ENCODE results near the gene PRSS3.
"Not testable (repeated sequence)": the region's sequence is repeated elsewhere in the genome, so short reads cannot be mapped to it uniquely, and the experiment has no call there.

Gene PRSS3

DNA sequence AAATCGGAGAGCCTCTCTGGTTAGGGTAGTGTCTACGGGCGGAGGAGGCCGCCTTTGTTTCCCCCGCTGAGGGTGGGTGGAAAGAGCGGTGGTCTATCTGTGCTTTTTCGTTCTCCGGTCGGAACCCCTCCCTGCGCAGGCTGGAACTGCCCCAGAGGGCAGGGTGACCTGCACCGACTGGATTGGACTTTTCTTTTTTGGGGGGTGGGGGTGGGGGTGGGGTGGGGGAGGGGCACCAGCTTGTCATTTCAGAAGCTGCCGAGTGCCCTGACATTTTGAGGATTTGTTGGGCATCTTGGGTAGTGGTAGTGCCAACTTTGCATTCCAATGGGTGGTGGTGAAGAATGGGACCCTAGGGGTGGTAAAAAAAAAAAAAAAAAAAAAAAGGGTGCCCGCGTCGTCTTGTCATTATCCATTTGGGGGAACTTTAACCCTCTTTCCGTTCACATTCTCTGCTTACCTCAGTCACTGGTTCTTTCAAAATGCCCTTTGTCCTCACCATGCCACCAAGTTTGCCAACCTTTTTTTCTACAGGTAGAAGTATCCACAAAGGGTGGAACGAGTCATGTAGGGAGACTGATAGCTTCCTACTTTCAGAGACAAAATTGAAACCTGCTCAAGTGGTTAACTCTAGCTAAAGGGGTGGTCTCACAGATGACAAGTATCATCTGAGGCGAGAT lies 22.9 kb downstream of the PRSS3 start:
- peak; percentile 8 for DNase-seq (ENCODE audit: low spot score)

- DNase-seq (ENCODE audit: low spot score): no peak
Measured at GRCh38 chr9:33818847-33819500, 23.6 kb downstream of the PRSS3 start.

DNA sequence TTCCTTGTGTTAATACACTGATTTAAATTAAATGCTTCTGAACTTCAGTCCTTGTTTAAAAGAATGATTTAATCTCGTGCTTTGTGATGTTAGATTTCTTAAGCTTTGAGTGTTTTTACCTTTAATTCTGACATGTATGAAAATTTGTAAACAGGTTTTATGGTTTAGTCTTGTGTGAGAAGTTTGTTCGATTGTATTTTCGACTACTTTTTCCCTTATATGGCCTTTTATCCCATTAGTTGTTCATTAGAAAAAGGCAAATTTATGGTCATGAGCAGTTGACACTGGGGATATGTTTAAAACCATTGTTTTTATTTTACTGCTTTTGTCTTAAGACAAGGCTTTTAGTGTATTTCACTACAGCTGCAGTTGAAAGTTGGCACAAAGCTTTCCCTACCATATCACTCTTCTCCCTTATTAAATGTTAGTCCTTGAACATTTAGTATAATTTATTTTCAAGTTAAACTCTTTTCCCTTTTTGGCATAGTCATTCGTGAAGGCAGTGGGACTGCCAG lies 24.9 kb downstream of the PRSS3 start:
- DNase-seq (ENCODE audit: low spot score): no peak

- DNase-seq (ENCODE audit: low spot score): no peak
Measured at GRCh38 chr9:33823801-33824200, 28.4 kb downstream of the PRSS3 start.

- not testable (repeated sequence) for DNase-seq (ENCODE audit: low spot score)
Measured at GRCh38 chr9:33827285-33827684, 31.9 kb downstream of the PRSS3 start.

DNA sequence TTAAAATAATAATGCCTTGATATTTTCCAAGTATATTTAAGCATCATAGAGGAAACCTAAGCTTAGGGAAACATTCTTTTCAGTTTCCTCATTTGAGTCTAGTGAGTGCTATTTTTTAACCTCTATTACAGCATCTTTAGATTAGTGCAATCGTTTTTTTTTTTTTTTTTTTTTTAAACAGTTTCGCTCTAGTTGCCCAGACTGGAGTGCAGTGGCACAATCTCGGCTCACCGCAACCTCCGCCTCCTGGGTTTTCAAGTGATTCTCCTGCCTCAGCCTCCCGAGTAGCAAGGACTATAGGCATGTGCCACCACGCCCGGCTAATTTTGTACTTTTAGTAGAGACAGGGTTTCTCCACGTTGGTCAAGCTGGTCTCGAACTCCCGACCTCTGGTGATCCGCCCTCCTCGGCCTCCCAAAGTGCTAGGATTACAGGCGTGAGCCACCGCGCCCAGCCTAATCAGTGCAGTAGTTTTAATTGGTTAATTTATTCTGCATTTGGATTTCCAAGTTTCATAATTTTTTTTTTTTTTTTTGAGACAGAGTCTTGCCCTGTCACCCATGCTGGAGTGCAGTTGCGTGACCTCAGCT lies 34.4 kb downstream of the PRSS3 start:
- DNase-seq (ENCODE audit: low spot score): not testable (repeated sequence)

- DNase-seq (ENCODE audit: low spot score): no peak
Measured at GRCh38 chr9:33835625-33836260, 40.4 kb downstream of the PRSS3 start.

DNA sequence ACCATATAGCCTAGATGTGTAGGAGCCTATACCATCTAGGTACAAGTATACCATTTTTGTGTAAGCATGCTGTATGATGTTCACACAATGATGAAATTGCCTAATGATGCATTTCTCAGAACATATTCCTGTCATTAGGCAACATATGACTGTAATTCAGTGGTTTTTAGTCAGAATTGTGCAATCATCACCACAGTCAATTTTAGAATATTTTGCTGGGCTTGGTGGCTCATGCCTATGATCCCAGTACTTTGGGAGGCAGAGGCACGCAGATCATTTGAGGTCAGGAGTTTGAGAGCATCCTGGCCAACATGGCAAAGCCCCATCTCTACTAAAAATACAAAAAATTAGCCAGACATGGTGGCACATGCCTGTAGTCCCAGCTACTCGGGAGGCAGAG lies 40.9 kb downstream of the PRSS3 start:
- not testable (repeated sequence) for DNase-seq (ENCODE audit: low spot score)

- DNase-seq (ENCODE audit: low spot score): no peak
Measured at GRCh38 chr9:33837138-33837537, 41.8 kb downstream of the PRSS3 start.

DNA sequence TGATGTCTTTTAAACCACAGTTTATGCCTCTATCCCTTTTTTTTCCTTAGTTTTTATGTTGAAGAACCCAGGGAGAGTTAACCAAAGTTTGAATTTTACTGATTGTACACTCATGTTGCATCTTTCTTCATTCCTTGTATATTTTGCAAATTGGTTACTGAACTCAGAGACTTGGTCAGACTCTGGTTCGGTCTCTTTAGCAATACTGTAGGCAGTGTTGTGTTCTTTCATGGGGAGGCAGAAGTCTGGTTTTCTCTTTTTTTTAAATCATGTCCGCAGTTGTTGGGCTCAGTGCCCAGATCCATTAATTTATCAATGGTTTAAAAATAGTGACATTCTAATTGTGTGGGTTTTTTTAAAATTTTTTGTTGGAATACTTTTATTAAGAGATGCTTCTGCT lies 45.0 kb downstream of the PRSS3 start:
- no peak for DNase-seq (ENCODE audit: low spot score)

DNA sequence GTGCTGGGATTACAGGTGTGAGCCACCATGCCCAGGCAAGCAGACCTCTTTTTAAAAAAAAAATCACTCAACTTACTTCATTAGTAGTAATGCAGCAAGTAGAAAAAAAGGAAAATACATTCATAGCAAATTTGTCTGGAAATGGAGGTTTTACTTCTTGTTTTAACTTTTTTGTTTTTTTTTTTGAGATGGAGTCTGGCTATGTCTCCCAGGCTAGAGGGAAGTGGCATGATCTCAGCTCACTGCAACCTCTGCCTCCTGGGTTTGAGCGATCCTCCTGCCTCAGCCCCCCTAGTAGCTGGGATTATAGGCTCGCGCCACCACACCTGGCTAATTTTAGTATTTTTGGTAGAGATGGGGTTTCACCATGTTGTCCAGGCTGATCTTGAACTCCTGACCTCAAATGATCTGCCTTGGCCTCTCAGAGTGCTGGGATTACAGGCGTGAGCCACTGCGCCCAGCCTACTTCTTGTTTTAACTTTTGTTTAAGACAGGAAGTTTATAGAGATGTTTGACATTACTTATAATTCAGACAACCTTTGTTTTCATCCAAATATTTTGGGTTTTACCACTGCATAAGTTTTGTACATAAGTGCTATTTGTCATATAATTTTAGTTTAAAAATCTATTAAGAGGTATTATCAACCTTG lies 48.1 kb downstream of the PRSS3 start:
- no peak for DNase-seq (ENCODE audit: low spot score)

DNA sequence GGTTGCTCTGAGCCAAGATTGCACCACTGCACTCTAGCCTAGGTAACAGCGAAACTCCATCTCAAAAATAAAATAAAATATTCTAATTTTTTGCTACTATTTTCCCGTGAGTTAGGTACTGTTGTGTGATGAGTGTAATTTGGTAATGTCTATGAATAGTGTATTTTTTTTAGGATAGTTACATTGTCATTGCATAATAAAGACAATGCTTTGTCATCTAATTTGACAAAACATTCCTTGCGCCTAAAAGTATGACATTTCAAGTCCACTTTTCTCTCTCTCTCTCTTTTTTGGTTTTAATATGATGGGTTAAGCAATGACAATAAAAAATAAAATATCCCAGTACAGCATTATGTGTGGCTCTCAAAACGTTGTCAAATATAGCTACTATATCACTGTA lies 50.9 kb downstream of the PRSS3 start:
- DNase-seq (ENCODE audit: low spot score): no peak

DNA sequence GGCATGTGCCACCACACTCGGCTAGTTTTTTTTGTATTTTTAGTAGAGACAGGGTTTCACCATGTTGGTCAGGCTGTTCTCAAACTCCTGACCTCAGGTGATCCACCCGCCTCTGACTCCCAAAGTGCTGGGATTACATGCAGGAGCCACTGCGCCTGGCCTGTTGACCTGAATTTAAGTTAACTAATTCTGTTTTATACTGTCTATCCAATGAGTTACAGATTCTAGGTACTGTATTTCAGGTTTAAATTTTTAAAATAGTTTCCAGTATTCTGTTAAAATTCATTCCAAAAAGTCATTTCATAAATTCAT lies 52.5 kb downstream of the PRSS3 start:
- not testable (repeated sequence) for DNase-seq (ENCODE audit: low spot score)

Data from HuH-7 (cell line).